ENCODE results near the gene SMC6.

The SMC6 gene

GRCh38 chr2:17713291-17713690, 40.3 kb downstream of the SMC6 start:
- no peak for DNase-seq

GRCh38 chr2:17710547-17711248, 42.9 kb downstream of the SMC6 start:
- no peak for DNase-seq

- no peak for DNase-seq
These were observed 43.7 kb downstream of the SMC6 start for GRCh38 chr2:17709897-17710296.

GRCh38 chr2:17708501-17708900, 45.1 kb downstream of the SMC6 start:
- DNase-seq, result no peak

GRCh38 chr2:17706845-17707244, 46.8 kb downstream of the SMC6 start:
- DNase-seq, result no peak

GRCh38 chr2:17690776-17691175, 62.8 kb downstream of the SMC6 start:
- no peak for DNase-seq

GRCh38 chr2:17689010-17689409, 64.6 kb downstream of the SMC6 start:
- DNase-seq, result no peak

GRCh38 chr2:17688600-17688999, 65.0 kb downstream of the SMC6 start:
- no peak for DNase-seq

- DNase-seq, result no peak
These were observed 69.6 kb downstream of the SMC6 start for GRCh38 chr2:17683981-17684380.

- no peak for DNase-seq
These were observed 71.3 kb downstream of the SMC6 start for GRCh38 chr2:17682098-17682857.

- no peak for DNase-seq
These were observed 73.5 kb downstream of the SMC6 start for GRCh38 chr2:17680119-17680518.

GRCh38 chr2:17674817-17675216, 78.8 kb downstream of the SMC6 start:
- DNase-seq, result no peak

- no peak for DNase-seq
These were observed 80.9 kb downstream of the SMC6 start for GRCh38 chr2:17672583-17673317.

GRCh38 chr2:17667898-17668297, 85.7 kb downstream of the SMC6 start:
- DNase-seq, result no peak

- no peak for DNase-seq
These were observed 89.1 kb downstream of the SMC6 start for GRCh38 chr2:17664534-17664933.

GRCh38 chr2:17662723-17663122, 90.9 kb downstream of the SMC6 start:
- no peak for DNase-seq

GRCh38 chr2:17661460-17661859, 92.2 kb downstream of the SMC6 start:
- no peak for DNase-seq

GRCh38 chr2:17660219-17660618, 93.4 kb downstream of the SMC6 start:
- no peak for DNase-seq

GRCh38 chr2:17658251-17658843, 95.3 kb downstream of the SMC6 start:
- DNase-seq, result no peak

- no peak for DNase-seq
These were observed 95.9 kb downstream of the SMC6 start for GRCh38 chr2:17657759-17658158.

- no peak for DNase-seq
These were observed 100.8 kb downstream of the SMC6 start for GRCh38 chr2:17652681-17653394.

- DNase-seq, result no peak
These were observed 104.6 kb downstream of the SMC6 start for GRCh38 chr2:17649026-17649425.

- DNase-seq, result no peak
These were observed 105.0 kb downstream of the SMC6 start for GRCh38 chr2:17648581-17648980.
